Lower leg skin (tissue), 3 donors: ENCODE measurements around the gene NAV2.

Experiments
- CTCF ChIP-seq, 3 donors: fragments of 450-650 bp; IDR thresholded peaks; one replicate each; pipeline ENCODE4 v1.5.1; 2016; ENCODE audit warnings: antibody characterized with exemption in 3 of 3, mild to moderate bottlenecking in 3 of 3, moderate library complexity in 2 of 3
- POLR2A ChIP-seq, 2 donors: fragments of 450-650 bp; IDR thresholded peaks; one replicate each; pipeline ENCODE4 v1.6.1; 2016 to 2017; ENCODE audit warnings: antibody characterized with exemption in 2 of 2, mild to moderate bottlenecking in 1 of 2, moderate library complexity in 1 of 2

- TF ChIP-seq CTCF (IDR thresholded peaks at IDR 0.05), result no peak
- TF ChIP-seq POLR2A (IDR thresholded peaks at IDR 0.05), result no peak
These were observed 183.1 kb downstream of the NAV2 start for GRCh38 chr11:19895776-19896175.
